Stimulated activated CD4-positive, alpha-beta T cell treated with anti-CD3 and anti-CD28 coated beads, Interleukin-2, amount 100 ng/mL, for 48 hours (primary cell): ENCODE measurements around the gene XKR7.
"Not testable (repeated sequence)": the region's sequence is repeated elsewhere in the genome, so short reads cannot be mapped to it uniquely, and the experiment has no call there.

Source experiments
- DNase-seq, 2 donors: peaks; one replicate each; pipeline ENCODE4 v3.0.0-alpha.2; 2020

Gene XKR7

GRCh38 chr20:32018269-32019155, 50.6 kb downstream of the XKR7 start:
- peak; percentile 44 to 49 for DNase-seq

- DNase-seq, result no peak
These were observed 51.2 kb downstream of the XKR7 start for GRCh38 chr20:32019156-32019510.

DNA sequence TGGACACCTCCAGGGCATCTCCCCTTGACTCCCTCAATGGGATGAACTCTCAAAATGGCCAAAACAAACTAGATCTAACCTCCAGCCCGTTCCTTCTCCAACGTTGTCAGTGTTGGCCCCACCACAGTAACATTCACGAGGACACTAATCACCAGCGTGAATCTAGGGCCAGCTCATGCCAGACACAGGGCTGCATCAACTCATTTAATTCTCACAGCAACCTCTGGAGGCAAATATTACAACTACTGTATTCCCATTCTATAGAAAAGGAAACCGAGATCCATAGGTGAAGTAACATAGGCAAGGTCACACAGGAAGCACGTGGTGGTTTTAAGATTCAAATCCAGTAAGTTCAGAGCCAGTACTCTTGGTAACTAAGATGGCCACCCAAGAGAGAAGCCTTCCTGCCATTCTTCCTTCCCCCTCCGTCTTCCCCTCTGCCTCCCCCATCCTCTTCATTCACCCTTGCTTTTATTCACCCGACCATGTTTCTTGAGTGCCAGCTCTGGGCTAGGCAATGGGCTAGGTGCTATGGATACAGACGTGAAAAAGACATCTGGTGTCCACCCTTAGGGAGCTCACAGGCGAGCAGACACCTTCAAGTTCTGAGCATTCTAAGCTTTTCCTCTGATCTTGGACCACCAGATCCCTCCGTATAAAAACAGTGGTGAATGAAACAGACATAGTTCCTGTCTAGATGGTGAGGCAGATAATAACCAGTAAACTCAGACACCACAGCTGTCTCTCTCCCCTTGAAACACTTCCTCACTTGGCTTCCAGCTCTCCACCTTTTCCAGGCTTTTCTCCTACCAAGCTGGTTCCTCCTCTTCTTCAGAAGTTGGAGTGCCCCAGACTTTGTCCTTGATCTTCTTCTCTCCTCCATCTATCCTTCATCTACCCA, 51.9 kb downstream of the XKR7 start:
- no peak for DNase-seq

GRCh38 chr20:32021091-32021490, 53.1 kb downstream of the XKR7 start:
- DNase-seq, result no peak

- DNase-seq, result no peak
These were observed 56.8 kb downstream of the XKR7 start for GRCh38 chr20:32024683-32025295.

GRCh38 chr20:32027643-32028042, 59.7 kb downstream of the XKR7 start:
- DNase-seq, result no peak

- DNase-seq, result no peak
These were observed 60.9 kb downstream of the XKR7 start for GRCh38 chr20:32028647-32029372.

DNA sequence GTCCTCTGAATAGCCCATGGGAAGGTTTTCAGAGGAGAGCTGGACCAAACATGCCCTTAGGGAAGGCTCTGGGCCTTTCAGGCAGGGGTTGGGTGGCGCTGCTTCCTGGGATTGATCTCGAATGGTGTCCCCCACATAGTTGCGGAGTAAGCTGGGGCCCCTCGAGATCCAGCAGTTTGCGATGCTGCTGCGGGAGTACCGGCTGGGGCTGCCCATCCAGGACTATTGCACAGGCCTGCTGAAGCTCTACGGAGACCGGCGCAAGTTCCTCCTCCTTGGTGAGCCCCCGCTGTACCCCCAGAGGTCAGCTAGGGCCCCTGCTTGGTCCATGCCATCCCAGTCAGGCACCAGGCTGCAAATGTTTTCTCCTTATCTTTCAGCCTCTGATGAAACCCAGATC, 61.6 kb downstream of the XKR7 start:
- DNase-seq, result no peak

GRCh38 chr20:32031007-32031958, 63.3 kb downstream of the XKR7 start:
- peak; percentile 43 to 63 for DNase-seq

GRCh38 chr20:32033316-32033715, 65.4 kb downstream of the XKR7 start:
- DNase-seq, result no peak

GRCh38 chr20:32033721-32034120, 65.8 kb downstream of the XKR7 start:
- DNase-seq, result not testable (repeated sequence)

DNA sequence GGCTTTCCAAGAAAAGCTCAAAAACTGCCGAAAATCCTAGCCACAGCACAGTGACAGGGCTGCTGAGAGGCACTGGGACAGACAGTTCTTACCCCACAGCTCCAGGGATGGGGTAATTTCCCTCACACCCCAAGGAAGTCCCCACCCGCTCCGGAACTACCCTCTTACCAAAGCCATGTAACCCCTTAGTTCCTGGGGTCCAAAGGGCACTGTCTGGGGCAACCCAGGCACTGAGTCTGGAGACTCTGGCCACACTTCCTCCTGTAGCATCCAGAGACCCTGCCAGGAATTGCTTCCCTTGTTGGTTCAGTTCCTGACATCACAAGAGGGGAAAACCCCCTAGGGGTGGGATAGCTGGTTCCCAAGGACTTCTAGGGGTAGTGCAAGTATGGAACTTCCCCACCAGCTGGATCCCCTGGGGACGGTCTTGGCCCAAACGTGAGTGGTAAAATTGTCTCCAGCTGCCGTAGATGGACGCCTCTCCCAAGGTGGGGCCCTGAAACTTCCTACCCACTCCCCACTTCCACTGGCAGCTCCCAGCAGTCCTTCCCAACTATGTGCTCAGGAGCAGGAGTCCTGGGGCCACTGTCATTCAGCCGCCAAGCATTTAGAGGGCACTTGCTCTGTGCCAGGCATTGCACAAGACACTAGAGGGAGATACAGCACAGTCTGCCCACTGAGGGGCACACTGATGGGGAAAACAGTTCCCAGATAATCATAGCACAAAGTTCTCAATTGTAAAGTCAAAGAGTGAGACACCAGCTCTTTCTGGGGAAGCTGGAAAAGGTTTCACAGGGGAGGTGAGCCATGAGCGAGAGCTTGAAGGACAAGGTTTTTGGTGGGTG, 66.9 kb downstream of the XKR7 start:
- no peak for DNase-seq

GRCh38 chr20:32035426-32035779, 67.5 kb downstream of the XKR7 start:
- DNase-seq, result no peak

DNA sequence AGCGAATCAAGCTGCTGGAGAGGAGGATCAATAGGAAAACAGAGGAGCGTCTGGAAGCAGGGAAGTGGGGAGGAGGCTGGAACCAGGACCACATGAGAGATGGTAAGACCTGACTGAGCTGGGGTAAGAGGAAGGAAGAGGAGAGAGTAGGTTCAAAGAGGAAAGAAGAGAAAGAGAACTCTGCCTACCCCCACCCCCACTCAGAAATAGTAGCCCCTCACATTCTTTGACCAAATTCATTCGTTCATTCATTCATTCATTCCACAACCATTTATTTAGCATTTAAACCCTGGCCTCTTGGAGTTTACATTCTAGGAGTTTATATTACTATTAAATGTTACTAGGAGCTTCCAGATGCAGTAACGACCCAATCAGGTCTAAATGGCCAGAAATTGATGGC, 68.3 kb downstream of the XKR7 start:
- no peak for DNase-seq

DNA sequence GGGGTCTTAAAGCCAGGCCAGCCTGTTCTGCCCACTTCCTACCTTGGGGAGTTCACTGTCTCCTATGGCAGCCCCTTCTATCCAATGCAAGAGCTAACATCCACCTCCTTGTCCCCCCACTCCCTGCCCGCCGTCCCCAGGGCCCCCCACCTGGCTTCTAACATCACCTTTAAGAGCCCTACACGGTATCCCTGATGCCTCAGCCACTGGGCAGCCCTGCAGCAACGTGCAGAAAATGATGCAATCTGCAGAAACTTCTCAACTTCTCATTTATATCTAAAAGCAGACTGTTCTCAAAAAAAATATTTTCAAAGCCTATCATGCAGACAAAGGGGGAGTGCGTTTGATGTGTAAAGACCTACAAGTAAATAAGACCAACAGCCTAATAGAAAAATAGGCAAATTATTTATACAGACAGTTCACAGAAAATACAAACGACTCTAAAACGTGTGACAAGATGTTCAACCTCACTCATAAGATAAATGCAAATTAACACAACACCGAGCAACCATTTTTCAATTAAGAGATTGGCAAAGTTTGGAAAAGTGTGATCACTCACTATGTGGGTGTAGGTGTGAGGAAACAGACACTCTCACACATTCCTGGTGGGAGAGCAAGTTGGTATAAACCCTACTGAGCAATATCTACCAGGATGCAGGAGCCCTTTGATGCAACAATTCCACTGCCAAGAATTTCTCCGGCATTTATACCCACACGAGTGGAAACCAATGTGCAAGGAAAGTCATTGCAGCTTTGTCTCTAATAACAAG, 69.0 kb downstream of the XKR7 start:
- DNase-seq, result no peak

- DNase-seq, result no peak
These were observed 70.0 kb downstream of the XKR7 start for GRCh38 chr20:32037929-32038328.

DNA sequence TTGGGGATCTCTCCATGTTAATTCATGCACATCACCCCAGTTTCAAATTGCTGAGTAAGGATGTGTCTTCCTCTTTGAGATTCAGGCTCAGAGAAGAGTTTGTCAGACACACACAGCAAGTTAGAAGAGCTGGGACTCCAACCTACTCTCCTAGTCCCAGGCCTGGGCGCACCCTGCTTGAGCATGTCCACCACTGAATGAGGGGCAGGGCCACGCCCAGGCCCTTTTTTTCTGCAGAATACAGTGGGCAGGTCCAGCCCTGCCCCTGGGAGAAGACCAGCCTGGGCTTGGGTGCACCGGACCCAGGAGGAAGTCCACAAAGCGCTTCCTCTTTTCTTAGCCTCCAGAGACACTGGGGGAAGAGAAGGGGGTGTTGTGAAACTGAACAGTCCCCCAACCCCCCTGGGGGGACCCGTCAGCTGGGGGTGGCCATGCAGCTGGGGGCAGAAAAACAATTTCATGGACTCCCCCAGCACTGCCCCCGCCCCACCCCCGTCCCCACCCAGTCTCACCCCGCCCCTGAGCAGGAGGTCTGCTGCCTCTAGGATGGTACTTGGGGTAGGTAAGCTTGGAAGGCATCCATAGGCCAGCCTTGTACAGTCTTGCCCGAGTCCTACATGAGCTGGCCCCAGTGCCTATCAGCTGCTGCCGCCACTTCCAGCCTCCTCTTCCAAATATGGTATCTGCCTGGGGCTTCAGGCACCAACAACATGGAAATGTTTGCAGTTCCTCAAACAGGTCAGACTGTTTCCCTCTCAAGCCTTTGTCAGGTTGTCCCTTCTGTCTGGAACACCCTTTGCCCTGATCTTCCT, 72.4 kb downstream of the XKR7 start:
- no peak for DNase-seq

DNA sequence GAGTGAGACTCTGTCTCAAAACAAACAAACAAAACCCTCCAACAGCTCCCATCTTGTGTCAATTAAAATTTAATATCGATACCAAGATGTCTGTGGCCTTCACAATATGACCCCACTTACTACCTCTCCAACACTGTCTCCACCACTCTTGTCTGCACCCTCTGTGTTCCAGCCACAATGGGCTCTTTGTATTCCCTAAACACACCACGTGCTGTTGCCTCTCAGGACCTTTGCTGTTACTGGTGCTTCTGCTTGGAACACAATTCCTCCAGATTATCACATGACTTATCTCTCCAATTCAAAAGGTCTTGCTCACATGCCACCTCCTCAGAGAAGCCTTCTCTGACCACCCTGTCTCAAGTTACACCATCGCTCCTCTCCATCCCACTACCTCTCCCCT, 78.0 kb downstream of the XKR7 start:
- no peak for DNase-seq

DNA sequence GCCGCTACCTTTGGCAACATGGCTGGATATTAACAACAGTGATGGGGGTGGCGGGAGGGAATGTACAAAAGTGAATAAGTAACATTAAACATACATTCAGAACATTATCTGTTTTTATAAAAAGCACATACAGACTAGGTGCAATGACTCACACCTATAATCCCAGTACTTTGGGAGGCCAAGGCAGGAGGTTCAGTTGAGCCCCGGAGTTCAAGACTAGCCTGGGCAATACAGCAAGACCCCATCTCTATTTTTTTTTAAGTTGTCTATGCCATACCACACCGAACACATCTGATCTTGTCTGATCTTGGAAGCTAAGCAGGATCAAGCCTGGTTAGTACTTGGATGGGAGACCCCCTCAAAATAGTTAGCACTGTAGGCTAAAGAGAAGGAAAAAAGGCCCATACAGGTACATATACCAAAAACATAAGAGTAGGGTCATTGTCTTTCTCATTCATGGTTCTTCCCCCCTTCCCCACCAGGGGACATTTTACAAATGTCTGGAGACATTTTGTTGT, 82.4 kb downstream of the XKR7 start:
- no peak for DNase-seq
